Natural killer cell (primary cell): ENCODE measurements around the gene SLC6A16. TPM values are rescaled to one million over a fixed set of nuclear protein-coding genes. Genes with fewer than 3 reads are reported as not detected.
A peak's percentile ranks its signal among the peaks of the same experiment; 100 is the strongest.
"Not testable (repeated sequence)": the region's sequence is repeated elsewhere in the genome, so short reads cannot be mapped to it uniquely, and the experiment has no call there.

ENCODE experiments used
- ATAC-seq, 3 donors: fragments of 150-1000 bp in 2 of 3; fragments of 200-7000 bp in 1 of 3; cut with Tn5 transposase; 1 replicate in 1 of 3; 2 replicates in 2 of 3; pipeline ENCODE4 v1.10.0; 2021; ENCODE audit warnings: mild to moderate bottlenecking in 2 of 3, moderate library complexity in 2 of 3
- DNase-seq, 2 donors: peaks; one replicate each; pipeline versions ENCODE4 v3.0.0 to v3.0.0-alpha.2; 2013 to 2021; ENCODE audit warnings: mixed read lengths in 1 of 2
- H3K27ac ChIP-seq: one replicate; pipeline ENCODE4 v1.5.1; 2013; ENCODE audit warnings: mild to moderate bottlenecking, low read length
- H3K27me3 ChIP-seq: one replicate; pipeline ENCODE4 v1.6.1; 2013; ENCODE audit warnings: low read length; ENCODE audit not compliant: control insufficient read depth, insufficient read depth
- H3K36me3 ChIP-seq: one replicate; pipeline ENCODE4 v1.6.1; 2013; ENCODE audit warnings: low read length; ENCODE audit not compliant: control insufficient read depth, insufficient read depth
- H3K4me1 ChIP-seq: one replicate; pipeline ENCODE4 v1.6.1; 2013; ENCODE audit warnings: low read length; ENCODE audit not compliant: control insufficient read depth, insufficient read depth
- H3K4me3 ChIP-seq: one replicate; pipeline ENCODE4 v1.5.1; 2013; ENCODE audit warnings: low read length
- H3K9me3 ChIP-seq: one replicate; pipeline ENCODE4 v1.6.1; 2013; ENCODE audit warnings: low read length; ENCODE audit not compliant: control insufficient read depth, insufficient read depth
- H3K27ac Mint-ChIP-seq, 2 donors: one replicate each; pipeline ENCODE4 v1.8.0; 2022; ENCODE audit warnings: mild to moderate bottlenecking in 2 of 2, mixed read lengths in 2 of 2, moderate library complexity in 1 of 2
- H3K27me3 Mint-ChIP-seq, 2 donors: one replicate each; pipeline ENCODE4 v1.8.0; 2022; ENCODE audit warnings: low read depth in 2 of 2, mixed read lengths in 2 of 2
- H3K36me3 Mint-ChIP-seq: one replicate; pipeline ENCODE4 v1.8.0; 2022; ENCODE audit warnings: mixed read lengths
- H3K4me1 Mint-ChIP-seq, 2 donors: one replicate each; pipeline ENCODE4 v1.8.0; 2022; ENCODE audit warnings: mixed read lengths in 2 of 2
- H3K4me3 Mint-ChIP-seq: one replicate; pipeline ENCODE4 v1.8.0; 2022; ENCODE audit warnings: mild to moderate bottlenecking, moderate library complexity, mixed read lengths
- H3K9me3 Mint-ChIP-seq, 2 donors: one replicate each; pipeline ENCODE4 v1.8.0; 2022; ENCODE audit warnings: mixed read lengths in 2 of 2
- CTCF ChIP-seq: fragments of 200-600 bp; IDR thresholded peaks from one replicate; pipeline ENCODE4 v1.8.0; 2022; ENCODE audit warnings: antibody characterized with exemption
- WGBS: methylation state at CpG from one replicate; pipeline ENCODE4 v1.1.7; 2013; ENCODE audit warnings: missing lambda C conversion rate; ENCODE audit not compliant: insufficient coverage; 5-methylcytosine and 5-hydroxymethylcytosine counted together
- intact Hi-C: fragments of 100-400 bp; cut with micrococcal nuclease; formaldehyde crosslinking; loops from one replicate; pipeline ENCODE4 v1.14.2; 2022
- total RNA-seq, 4 donors: library from RNA; stranded (reverse); fragments of 120-200 nt in 1 of 4; gene quantifications; one replicate each; pipeline versions ENCODE4 v1.2.3 to v1.2.4, GENCODE V29; 2013 to 2022

The SLC6A16 gene
- total RNA-seq, 3 donors from 2014 or later (not counting 1 experiment from before 2014, with no cell fraction given) = 7.2 to 11.5 (median 10.8) TPM

GRCh38 chr19:49333418-49333805, 8.4 kb upstream of the SLC6A16 start:
- no peaks in the 10 kb centered on the region for H3K27me3 ChIP-seq
- intact Hi-C loops = no loop called here
- H3K27ac ChIP-seq = peak overlapping the region; percentile 84
- Mint-ChIP-seq H3K27ac (peak overlapping the region; percentile 97 to 98), H3K4me1 (peaks cover 68 to 84% of the 10 kb centered on the region in 2 donors), H3K36me3 (peaks cover 8% of the 10 kb centered on the region), H3K27me3 (no peaks in the 10 kb centered on the region), H3K4me3 (peak overlapping the region; percentile 83), H3K9me3 (no peaks in the 10 kb centered on the region)
- no peak for TF ChIP-seq CTCF
- ATAC-seq (no peak), DNase-seq (no peak)
- peaks cover 28% of the 10 kb centered on the region for H3K36me3 ChIP-seq
- 36% methylated on average over 2 of the region's 3 CpGs for WGBS
- no peaks in the 10 kb centered on the region for H3K9me3 ChIP-seq
- no peak overlapping the region for H3K4me3 ChIP-seq
- H3K4me1 ChIP-seq = peaks cover 71% of the 10 kb centered on the region

- H3K4me3 Mint-ChIP-seq = peak overlapping the region; percentile 83
- H3K9me3 Mint-ChIP-seq, H3K9me3 ChIP-seq, H3K36me3 Mint-ChIP-seq, intact Hi-C loops, ATAC-seq, H3K27me3 Mint-ChIP-seq, H3K27me3 ChIP-seq, DNase-seq, H3K4me3 ChIP-seq: not testable (repeated sequence)
- H3K4me1 ChIP-seq = peaks cover 65% of the 10 kb centered on the region
- peaks cover 69 to 82% of the 10 kb centered on the region in 2 donors for H3K4me1 Mint-ChIP-seq
- H3K27ac Mint-ChIP-seq = peak overlapping the region; percentile 97 to 98
- peak overlapping the region; percentile 84 for H3K27ac ChIP-seq
- WGBS = 91% methylated on average over 12 of the region's 13 CpGs
- H3K36me3 ChIP-seq = peaks cover 23% of the 10 kb centered on the region
These were observed 7.9 kb upstream of the SLC6A16 start for GRCh38 chr19:49332691-49333417.

- H3K9me3 ChIP-seq = no peaks in the 10 kb centered on the region
- peak overlapping the region; percentile 13 for H3K27ac ChIP-seq
- H3K27ac Mint-ChIP-seq = peak overlapping the region; percentile 97 to 98
- H3K27me3 Mint-ChIP-seq = no peaks in the 10 kb centered on the region
- H3K36me3 ChIP-seq = peaks cover 12% of the 10 kb centered on the region
- peak; percentile 48 to 71 (median 66) for ATAC-seq
- no peak for TF ChIP-seq CTCF
- no peaks in the 10 kb centered on the region for H3K27me3 ChIP-seq
- peaks cover 69 to 76% of the 10 kb centered on the region in 2 donors for H3K4me1 Mint-ChIP-seq
- intact Hi-C loops = no loop called here
- H3K9me3 Mint-ChIP-seq = no peaks in the 10 kb centered on the region
- DNase-seq = peak in 1 of 2 donors; percentile 86
- no peak overlapping the region for H3K4me3 ChIP-seq
- 44% methylated on average over 2 of the region's 2 CpGs for WGBS
- peaks cover 8% of the 10 kb centered on the region for H3K36me3 Mint-ChIP-seq
- H3K4me1 ChIP-seq = peaks cover 53% of the 10 kb centered on the region
- H3K4me3 Mint-ChIP-seq = no peak overlapping the region
These were observed 6.6 kb upstream of the SLC6A16 start for GRCh38 chr19:49331616-49332055.

GRCh38 chr19:49331187-49331586, 6.2 kb upstream of the SLC6A16 start:
- Histone ChIP-seq H3K36me3 (peaks cover 12% of the 10 kb centered on the region), H3K4me1 (peaks cover 49% of the 10 kb centered on the region)
- 100% methylated on average over 3 of the region's 4 CpGs for WGBS
- H3K36me3 Mint-ChIP-seq, DNase-seq, H3K9me3 ChIP-seq, H3K27me3 ChIP-seq, ATAC-seq, H3K4me3 Mint-ChIP-seq, H3K9me3 Mint-ChIP-seq, H3K4me3 ChIP-seq, intact Hi-C loops, H3K27ac ChIP-seq, H3K27me3 Mint-ChIP-seq: not testable (repeated sequence)
- Mint-ChIP-seq H3K27ac (peak overlapping the region in 1 of 2 donors; percentile 98), H3K4me1 (peaks cover 64 to 72% of the 10 kb centered on the region in 2 donors)
